Hair follicular keratinocyte (primary cell): ENCODE results near the gene MAMDC2. TPM values are rescaled to one million over a fixed set of nuclear protein-coding genes. Genes with fewer than 3 reads are reported as not detected.

Experiments
- total RNA-seq: library from RNA; depleted of rRNA; stranded (reverse); fragments of >200 nt; gene quantifications from 2 replicates; pipeline ENCODE4 v1.2.3, GENCODE V29; 2015

Gene MAMDC2, protein sequence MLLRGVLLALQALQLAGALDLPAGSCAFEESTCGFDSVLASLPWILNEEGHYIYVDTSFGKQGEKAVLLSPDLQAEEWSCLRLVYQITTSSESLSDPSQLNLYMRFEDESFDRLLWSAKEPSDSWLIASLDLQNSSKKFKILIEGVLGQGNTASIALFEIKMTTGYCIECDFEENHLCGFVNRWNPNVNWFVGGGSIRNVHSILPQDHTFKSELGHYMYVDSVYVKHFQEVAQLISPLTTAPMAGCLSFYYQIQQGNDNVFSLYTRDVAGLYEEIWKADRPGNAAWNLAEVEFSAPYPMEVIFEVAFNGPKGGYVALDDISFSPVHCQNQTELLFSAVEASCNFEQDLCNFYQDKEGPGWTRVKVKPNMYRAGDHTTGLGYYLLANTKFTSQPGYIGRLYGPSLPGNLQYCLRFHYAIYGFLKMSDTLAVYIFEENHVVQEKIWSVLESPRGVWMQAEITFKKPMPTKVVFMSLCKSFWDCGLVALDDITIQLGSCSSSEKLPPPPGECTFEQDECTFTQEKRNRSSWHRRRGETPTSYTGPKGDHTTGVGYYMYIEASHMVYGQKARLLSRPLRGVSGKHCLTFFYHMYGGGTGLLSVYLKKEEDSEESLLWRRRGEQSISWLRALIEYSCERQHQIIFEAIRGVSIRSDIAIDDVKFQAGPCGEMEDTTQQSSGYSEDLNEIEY
- 2.2 and 7.7 TPM in 2 replicates for total RNA-seq

DNA sequence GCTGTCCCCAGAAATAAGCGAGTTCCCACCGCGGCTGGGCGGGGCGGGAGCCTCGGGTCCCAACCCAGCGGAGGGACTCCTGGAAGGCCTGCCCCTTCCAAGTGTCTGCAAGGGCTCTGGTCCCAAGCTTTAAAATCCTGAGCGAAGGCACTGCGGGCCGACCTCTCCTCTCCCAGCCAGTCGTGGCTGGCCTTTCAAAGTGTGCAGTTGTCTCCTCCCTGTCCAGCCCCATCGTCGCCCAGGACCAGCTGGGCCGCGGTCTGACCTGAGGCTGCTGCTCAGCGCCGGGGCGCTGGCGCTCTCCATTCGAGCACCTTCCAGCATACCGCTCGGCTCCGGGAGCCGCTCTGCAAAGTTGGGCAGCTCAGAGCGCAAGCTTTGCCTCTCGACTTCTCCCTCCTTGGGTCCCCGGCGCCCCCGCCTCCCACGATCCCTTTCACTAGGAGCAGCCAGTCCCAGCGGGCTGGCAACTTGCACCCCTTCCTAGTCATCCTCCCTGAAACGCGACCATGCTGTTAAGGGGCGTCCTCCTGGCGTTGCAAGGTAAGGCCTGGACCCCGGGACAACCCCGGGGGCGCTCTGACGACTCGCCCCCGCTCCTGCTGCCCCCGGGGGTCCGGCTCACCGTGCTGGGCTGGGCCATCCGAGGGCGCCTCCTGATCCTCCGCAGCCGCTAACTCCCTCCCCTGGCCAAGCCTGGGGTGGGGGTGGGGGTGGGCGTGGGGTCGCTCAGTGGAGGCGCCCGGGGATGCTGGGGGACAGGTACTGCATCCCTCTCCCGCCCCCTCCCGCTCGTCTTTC, at the start of gene MAMDC2:
Gene MAMDC2 (plus strand): TSS at position 160 of the 801 bp plus-strand sequence. CDS start 350 bp downstream, at position 510.

DNA sequence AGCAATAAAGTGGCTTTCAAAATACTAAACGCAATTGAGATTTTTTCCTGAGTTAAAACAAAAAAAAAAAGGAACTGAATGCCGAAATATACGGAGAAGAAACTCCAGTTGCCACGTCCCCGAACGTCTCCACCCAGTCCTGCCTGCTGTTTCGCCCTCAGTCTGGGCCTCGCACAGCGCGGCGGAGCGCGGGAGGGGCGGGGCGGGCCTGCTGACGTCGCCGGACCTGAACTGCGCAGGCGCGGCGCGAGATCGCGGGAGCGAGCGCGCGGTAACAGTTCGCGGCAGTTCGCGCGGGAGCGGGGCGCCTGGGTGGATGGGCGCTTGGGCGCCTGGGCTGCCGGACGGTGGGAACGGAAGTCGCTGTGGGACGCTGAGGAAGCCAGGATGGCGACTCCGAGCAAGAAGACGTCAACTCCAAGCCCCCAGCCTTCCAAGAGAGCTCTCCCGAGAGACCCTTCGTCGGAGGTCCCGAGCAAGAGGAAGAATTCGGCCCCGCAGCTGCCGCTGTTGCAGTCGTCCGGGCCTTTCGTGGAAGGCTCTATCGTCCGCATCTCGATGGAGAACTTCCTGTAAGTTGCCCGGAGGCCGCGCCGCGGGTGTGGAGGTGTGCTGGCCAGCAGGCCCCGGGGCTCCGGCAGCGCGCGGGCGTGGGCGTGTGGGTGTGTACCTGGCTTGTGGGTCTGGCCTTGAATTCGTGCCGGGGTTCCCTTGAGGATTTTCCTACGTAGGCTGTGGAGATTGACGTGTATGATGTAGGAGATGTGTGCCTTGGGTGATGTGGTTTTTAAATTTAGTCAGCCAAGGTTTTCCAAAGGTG, 215.3 kb downstream of the MAMDC2 start, which contains the start of gene SMC5:
Gene SMC5 (plus strand): TSS at position 287 of the 820 bp plus-strand sequence. CDS start 101 bp downstream, at position 388.

Other genes with a start within 250 kb of the MAMDC2 start
- gene CFAP95, start 223.0 kb upstream of the MAMDC2 start, total RNA-seq, result not detected in 2 replicates
- 13.2 and 14.7 TPM in 2 replicates for gene SMC5, start 215.1 kb downstream of the MAMDC2 start, total RNA-seq